K562 (cell line): Measurements from ENCODE around the gene PDCD6IP. TPM values are rescaled to one million over a fixed set of nuclear protein-coding genes. Genes with fewer than 3 reads are reported as not detected.

ENCODE experiments used
- CHD1 ChIP-seq: fragments of 200-600 bp; sonication (generic); IDR thresholded peaks from one replicate; pipeline ENCODE4 v1.6.1; 2012; ENCODE audit warnings: mild to moderate bottlenecking, moderate library complexity, low read length, inconsistent platforms
- GATAD2B ChIP-seq: fragments of 450-650 bp; IDR thresholded peaks from 2 replicates; pipeline ENCODE4 v1.6.1; 2017; ENCODE audit warnings: mild to moderate bottlenecking, borderline replicate concordance
- HCFC1 ChIP-seq: IDR thresholded peaks from 2 replicates; pipeline ENCODE4 v1.6.1; 2012; ENCODE audit warnings: low read depth, low read length, improper control_type of control experiment
- HES1 ChIP-seq: fragments of 450-650 bp; IDR thresholded peaks from 2 replicates; pipeline ENCODE4 v1.6.1; 2016; ENCODE audit warnings: low read depth, mild to moderate bottlenecking, moderate library complexity
- MCM2 ChIP-seq: fragments of 450-650 bp; IDR thresholded peaks from 2 replicates; pipeline ENCODE4 v1.6.1; 2017; ENCODE audit warnings: low read depth, mild to moderate bottlenecking
- NR2F6 ChIP-seq: fragments of 450-650 bp; formaldehyde crosslinking; IDR thresholded peaks from 2 replicates; pipeline ENCODE4 v1.4.0; 2020; ENCODE audit warnings: mild to moderate bottlenecking
- NR3C1 ChIP-seq: sonication (generic); formaldehyde crosslinking; IDR thresholded peaks from 2 replicates; pipeline ENCODE4 v1.8.1; 2022; ENCODE audit warnings: missing genetic modification reagents
- PHB2 ChIP-seq: fragments of 450-650 bp; IDR thresholded peaks from 2 replicates; pipeline ENCODE4 v1.6.1; 2017; ENCODE audit warnings: low read depth
- RNF2 ChIP-seq: sonication (generic); IDR thresholded peaks from 2 replicates; pipeline ENCODE4 v1.6.1; 2016
- ZFPM2 ChIP-seq: fragments of 250-450 bp; sonication (Bioruptor Pico); IDR thresholded peaks from 2 replicates; pipeline ENCODE4 v1.5.1; 2022; ENCODE audit warnings: mild to moderate bottlenecking
- ZNF134 ChIP-seq: fragments of 250-450 bp; sonication (Bioruptor Pico); conservative IDR thresholded peaks from 2 replicates; pipeline ENCODE4 v1.4.0; 2020
- ZNF239 ChIP-seq: fragments of 250-450 bp; sonication (Bioruptor Pico); IDR thresholded peaks from 2 replicates; pipeline ENCODE4 v1.4.0; 2020; ENCODE audit warnings: mild to moderate bottlenecking
- ZNF41 ChIP-seq: fragments of 250-450 bp; sonication (Bioruptor Pico); conservative IDR thresholded peaks from 2 replicates; pipeline ENCODE4 v1.4.0; 2020; ENCODE audit warnings: mild to moderate bottlenecking
- ZNF551 ChIP-seq: fragments of 250-450 bp; sonication (Bioruptor Pico); IDR thresholded peaks from 2 replicates; pipeline ENCODE4 v1.5.0; 2021; ENCODE audit warnings: mild to moderate bottlenecking, moderate library complexity
- ZNF76 ChIP-seq: fragments of 250-450 bp; sonication (Bioruptor Pico); IDR thresholded peaks from 2 replicates; pipeline ENCODE4 v1.4.0; 2020; ENCODE audit warnings: mild to moderate bottlenecking, moderate library complexity, borderline replicate concordance
- polyA plus RNA-seq, 8 experiments: library from polyadenylated mRNA; depleted of rRNA in 4 of 8; stranded (reverse) in 5 of 8; unstranded in 3 of 8; fragments of >200 nt; fragmentation: Nextera tagmentation in 2 of 8; fragmentation: Illumina TruSeq in 1 of 8; extraction: Ambion mirVana in 2 of 8; extraction: Trizol in 1 of 8; gene quantifications; 2 replicates each; pipeline versions ENCODE4 v1.2.1 to v1.2.3, GENCODE V29; 2011 to 2014; ENCODE audit warnings: inconsistent platforms in 1 of 8, missing spikeins in 1 of 8
- total RNA-seq, 7 experiments: library from RNA; depleted of rRNA in 6 of 7; stranded (reverse); fragments of >200 nt in 6 of 7; fragmentation: Illumina TruSeq in 2 of 7; extraction: Trizol in 2 of 7; gene quantifications; 2 replicates each; pipeline versions ENCODE4 v1.2.1 to v1.2.3, GENCODE V29; 2011 to 2021; ENCODE audit warnings: low replicate concordance in 1 of 7
- TF ChIP-seq, protein P1 (sequence below): fragments of 450-650 bp; IDR thresholded peaks from one replicate; pipeline ENCODE4 v1.6.1; 2018; ENCODE audit warnings: mild to moderate bottlenecking, moderate library complexity; ENCODE audit not compliant: partially characterized antibody
- TF ChIP-seq, protein P2 (sequence below): sonication (generic); formaldehyde crosslinking; IDR thresholded peaks from 2 replicates; pipeline ENCODE4 v1.8.1; 2023; ENCODE audit warnings: missing genetic modification reagents, mild to moderate bottlenecking, borderline replicate concordance
- TF ChIP-seq, protein P3 (sequence below): fragments of 450-650 bp; formaldehyde crosslinking; IDR thresholded peaks from 2 replicates; pipeline ENCODE4 v1.4.0; 2020; ENCODE audit warnings: mild to moderate bottlenecking
- TF ChIP-seq, protein P4 (sequence below): fragments of 450-650 bp; formaldehyde crosslinking; IDR thresholded peaks from 2 replicates; pipeline ENCODE4 v1.4.0; 2020; ENCODE audit warnings: mild to moderate bottlenecking, mixed read lengths

Gene PDCD6IP
- total and polyA plus RNA-seq, 9 of the 15 experiments (the other 6 are each of a cell fraction or from before 2014, with no cell fraction given): 40.2 to 302 (median 122) TPM

DNA sequence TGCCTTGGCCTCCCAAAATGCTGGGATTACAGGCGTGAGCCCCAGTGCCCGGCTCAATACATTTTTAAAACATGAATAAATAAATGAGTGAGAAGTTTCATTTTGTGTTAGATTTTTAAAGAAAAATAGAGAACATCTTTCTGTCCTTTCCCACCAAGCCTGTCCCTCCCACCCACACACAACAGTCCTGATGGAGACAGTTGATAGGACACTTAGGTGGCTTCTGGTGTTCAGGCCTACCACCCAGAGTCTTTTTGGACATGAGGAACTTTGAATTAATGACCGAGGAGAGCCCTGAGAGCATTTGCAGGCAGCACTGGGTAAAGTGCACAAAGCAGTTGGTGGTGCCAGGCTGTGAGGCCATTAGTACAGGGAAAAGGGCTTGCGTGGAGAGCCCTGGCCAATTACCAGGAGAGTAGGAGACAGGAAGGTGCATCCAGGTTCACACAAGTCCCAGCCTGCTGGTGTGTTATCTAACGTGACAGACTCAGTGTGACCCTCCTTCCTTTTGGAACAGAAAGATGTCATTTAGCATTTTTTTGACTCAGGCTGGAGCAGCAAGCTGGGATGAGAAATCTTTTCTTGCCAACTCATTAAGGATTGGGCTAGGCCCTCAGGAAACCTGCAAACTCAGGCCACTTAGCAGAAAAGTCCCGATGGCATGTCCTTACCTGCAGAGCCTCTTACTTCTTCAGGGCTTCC is 103.6 kb downstream of the PDCD6IP start (continued):
- no peak for TF ChIP-seq GATAD2B
- no peak for TF ChIP-seq MCM2
- no peak for TF ChIP-seq ZFPM2 (CRISPR knock-in tag)
- TF ChIP-seq, protein P1, sequence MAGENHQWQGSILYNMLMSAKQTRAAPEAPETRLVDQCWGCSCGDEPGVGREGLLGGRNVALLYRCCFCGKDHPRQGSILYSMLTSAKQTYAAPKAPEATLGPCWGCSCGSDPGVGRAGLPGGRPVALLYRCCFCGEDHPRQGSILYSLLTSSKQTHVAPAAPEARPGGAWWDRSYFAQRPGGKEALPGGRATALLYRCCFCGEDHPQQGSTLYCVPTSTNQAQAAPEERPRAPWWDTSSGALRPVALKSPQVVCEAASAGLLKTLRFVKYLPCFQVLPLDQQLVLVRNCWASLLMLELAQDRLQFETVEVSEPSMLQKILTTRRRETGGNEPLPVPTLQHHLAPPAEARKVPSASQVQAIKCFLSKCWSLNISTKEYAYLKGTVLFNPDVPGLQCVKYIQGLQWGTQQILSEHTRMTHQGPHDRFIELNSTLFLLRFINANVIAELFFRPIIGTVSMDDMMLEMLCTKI: no peak
- no peak for TF ChIP-seq ZNF134
- no peak for TF ChIP-seq ZNF551 (CRISPR knock-in tag)
- no peak for TF ChIP-seq CHD1
- TF ChIP-seq, protein P2, sequence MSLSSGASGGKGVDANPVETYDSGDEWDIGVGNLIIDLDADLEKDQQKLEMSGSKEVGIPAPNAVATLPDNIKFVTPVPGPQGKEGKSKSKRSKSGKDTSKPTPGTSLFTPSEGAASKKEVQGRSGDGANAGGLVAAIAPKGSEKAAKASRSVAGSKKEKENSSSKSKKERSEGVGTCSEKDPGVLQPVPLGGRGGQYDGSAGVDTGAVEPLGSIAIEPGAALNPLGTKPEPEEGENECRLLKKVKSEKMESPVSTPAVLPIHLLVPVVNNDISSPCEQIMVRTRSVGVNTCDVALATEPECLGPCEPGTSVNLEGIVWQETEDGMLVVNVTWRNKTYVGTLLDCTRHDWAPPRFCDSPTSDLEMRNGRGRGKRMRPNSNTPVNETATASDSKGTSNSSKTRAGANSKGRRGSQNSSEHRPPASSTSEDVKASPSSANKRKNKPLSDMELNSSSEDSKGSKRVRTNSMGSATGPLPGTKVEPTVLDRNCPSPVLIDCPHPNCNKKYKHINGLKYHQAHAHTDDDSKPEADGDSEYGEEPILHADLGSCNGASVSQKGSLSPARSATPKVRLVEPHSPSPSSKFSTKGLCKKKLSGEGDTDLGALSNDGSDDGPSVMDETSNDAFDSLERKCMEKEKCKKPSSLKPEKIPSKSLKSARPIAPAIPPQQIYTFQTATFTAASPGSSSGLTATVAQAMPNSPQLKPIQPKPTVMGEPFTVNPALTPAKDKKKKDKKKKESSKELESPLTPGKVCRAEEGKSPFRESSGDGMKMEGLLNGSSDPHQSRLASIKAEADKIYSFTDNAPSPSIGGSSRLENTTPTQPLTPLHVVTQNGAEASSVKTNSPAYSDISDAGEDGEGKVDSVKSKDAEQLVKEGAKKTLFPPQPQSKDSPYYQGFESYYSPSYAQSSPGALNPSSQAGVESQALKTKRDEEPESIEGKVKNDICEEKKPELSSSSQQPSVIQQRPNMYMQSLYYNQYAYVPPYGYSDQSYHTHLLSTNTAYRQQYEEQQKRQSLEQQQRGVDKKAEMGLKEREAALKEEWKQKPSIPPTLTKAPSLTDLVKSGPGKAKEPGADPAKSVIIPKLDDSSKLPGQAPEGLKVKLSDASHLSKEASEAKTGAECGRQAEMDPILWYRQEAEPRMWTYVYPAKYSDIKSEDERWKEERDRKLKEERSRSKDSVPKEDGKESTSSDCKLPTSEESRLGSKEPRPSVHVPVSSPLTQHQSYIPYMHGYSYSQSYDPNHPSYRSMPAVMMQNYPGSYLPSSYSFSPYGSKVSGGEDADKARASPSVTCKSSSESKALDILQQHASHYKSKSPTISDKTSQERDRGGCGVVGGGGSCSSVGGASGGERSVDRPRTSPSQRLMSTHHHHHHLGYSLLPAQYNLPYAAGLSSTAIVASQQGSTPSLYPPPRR (CRISPR knock-in tag): no peak
- no peak for TF ChIP-seq ZNF239
- TF ChIP-seq, protein P3, sequence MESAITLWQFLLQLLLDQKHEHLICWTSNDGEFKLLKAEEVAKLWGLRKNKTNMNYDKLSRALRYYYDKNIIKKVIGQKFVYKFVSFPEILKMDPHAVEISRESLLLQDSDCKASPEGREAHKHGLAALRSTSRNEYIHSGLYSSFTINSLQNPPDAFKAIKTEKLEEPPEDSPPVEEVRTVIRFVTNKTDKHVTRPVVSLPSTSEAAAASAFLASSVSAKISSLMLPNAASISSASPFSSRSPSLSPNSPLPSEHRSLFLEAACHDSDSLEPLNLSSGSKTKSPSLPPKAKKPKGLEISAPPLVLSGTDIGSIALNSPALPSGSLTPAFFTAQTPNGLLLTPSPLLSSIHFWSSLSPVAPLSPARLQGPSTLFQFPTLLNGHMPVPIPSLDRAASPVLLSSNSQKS: no peak
- no peak for TF ChIP-seq RNF2
- TF ChIP-seq, protein P4, sequence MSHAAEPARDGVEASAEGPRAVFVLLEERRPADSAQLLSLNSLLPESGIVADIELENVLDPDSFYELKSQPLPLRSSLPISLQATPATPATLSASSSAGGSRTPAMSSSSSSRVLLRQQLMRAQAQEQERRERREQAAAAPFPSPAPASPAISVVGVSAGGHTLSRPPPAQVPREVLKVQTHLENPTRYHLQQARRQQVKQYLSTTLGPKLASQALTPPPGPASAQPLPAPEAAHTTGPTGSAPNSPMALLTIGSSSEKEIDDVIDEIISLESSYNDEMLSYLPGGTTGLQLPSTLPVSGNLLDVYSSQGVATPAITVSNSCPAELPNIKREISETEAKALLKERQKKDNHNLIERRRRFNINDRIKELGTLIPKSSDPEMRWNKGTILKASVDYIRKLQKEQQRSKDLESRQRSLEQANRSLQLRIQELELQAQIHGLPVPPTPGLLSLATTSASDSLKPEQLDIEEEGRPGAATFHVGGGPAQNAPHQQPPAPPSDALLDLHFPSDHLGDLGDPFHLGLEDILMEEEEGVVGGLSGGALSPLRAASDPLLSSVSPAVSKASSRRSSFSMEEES (CRISPR knock-in tag): no peak
- no peak for TF ChIP-seq ZNF41
- no peak for TF ChIP-seq ZNF76 (CRISPR knock-in tag)
- TF ChIP-seq PHB2: no peak
- TF ChIP-seq NR3C1 (CRISPR knock-in tag): no peak
- TF ChIP-seq HCFC1: no peak
- no peak for TF ChIP-seq NR2F6 (CRISPR knock-in tag)
- TF ChIP-seq HES1: no peak
